ENCODE results near the gene OR52R1.

OR52R1 gene

DNA sequence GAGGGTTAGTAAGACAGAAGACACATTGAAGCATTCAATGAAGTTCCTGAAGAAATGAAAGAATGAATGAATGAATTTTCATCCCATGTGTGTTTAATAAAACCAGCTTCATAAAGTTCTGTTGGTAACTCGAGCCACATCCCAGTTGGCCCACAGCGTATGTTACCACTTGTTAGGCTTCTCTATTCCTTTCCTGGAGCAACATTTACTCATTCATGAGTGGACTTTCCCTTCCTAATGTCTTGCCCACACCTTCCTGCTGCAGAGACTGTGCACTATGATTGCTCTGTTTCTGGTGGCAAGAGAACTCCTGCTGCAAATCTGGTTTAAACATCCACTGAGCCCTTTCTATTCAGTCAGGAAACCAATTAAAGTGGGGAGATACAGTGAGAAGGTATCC is 7.0 kb downstream of the OR52R1 start:
- in situ Hi-C loops (cut with HindIII; ENCODE audit: low pct_unique_long_range_greater_than_20kb, low sequenced_read_pairs), result no loop called here
- no peak for DNase-seq (ENCODE audit: low read depth in 1 of 2, low spot score in 1 of 2)
- TF ChIP-seq JUND (IDR thresholded peaks at IDR 0.05; ENCODE audit: low read depth), result no peak

- no peak for TF ChIP-seq JUND (IDR thresholded peaks at IDR 0.05; ENCODE audit: low read depth)
- no peak for DNase-seq (ENCODE audit: low read depth in 1 of 2, low spot score in 1 of 2)
- in situ Hi-C loops (cut with HindIII; ENCODE audit: low pct_unique_long_range_greater_than_20kb, low sequenced_read_pairs), result no loop called here
These were observed 21.7 kb downstream of the OR52R1 start for GRCh38 chr11:4782454-4782853.

- no peak for DNase-seq (ENCODE audit: low read depth in 1 of 2, low spot score in 1 of 2)
- TF ChIP-seq JUND (IDR thresholded peaks at IDR 0.05; ENCODE audit: low read depth), result no peak
- in situ Hi-C loops (cut with HindIII; ENCODE audit: low pct_unique_long_range_greater_than_20kb, low sequenced_read_pairs), result no loop called here
These were observed 34.3 kb downstream of the OR52R1 start, which contains the start of gene OR51F1 for GRCh38 chr11:4769838-4770237. OR51F1 (minus strand) TSS chr11:4769938; CDS start chr11:4769938, 0 bp downstream.

DNA sequence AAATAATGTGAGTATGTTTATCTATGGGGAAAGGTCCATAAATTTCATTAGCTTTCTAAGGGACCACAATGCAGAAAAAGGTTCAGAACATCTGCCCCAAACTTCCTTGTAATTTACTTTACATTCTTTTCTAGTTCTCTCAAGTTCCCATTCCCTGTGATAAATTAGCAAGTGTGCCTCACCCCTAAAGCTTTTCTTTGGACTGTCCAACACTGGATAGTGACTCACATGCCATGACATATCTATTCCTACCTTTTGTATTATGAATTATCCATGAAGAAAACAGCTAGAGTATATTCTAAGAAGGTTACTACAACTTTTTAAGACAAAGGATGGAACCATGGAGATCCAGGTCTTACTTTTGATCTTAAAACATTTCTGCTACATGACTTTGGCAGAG is 36.1 kb downstream of the OR52R1 start:
- no peak for TF ChIP-seq JUND (IDR thresholded peaks at IDR 0.05; ENCODE audit: low read depth)
- in situ Hi-C loops (cut with HindIII; ENCODE audit: low pct_unique_long_range_greater_than_20kb, low sequenced_read_pairs), result no loop called here
- DNase-seq (ENCODE audit: low read depth in 1 of 2, low spot score in 1 of 2), result no peak

GRCh38 chr11:4766420-4767043 is 37.6 kb downstream of the OR52R1 start:
- in situ Hi-C loops (cut with HindIII; ENCODE audit: low pct_unique_long_range_greater_than_20kb, low sequenced_read_pairs), result no loop called here

DNA sequence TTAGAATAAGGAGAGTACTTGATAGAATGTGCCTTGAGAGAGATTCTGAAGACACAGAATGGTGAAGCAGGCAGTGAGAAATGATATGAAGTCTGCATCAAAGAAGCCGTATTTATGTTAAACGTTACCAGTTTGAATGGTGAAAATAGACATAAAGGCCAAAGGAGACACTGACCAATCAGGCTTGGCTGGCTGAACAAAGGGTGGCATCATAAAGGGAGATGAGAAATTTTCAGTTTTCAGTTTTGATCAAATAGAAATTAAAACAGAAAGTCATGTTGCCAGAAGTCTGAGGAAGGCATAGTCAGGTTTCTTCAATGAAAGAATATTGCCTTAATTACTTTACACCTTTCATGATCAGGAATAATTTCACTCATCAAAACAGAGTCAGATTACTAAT is 41.1 kb downstream of the OR52R1 start:
- in situ Hi-C loops (cut with HindIII; ENCODE audit: low pct_unique_long_range_greater_than_20kb, low sequenced_read_pairs), result no loop called here
- no peak for TF ChIP-seq JUND (IDR thresholded peaks at IDR 0.05; ENCODE audit: low read depth)
- no peak for DNase-seq (ENCODE audit: low read depth in 1 of 2, low spot score in 1 of 2)

More at GRCh38 chr11:4766420-4767043, 37.6 kb downstream of the OR52R1 start:
- DNase-seq (ENCODE audit: low read depth in 1 of 2, low spot score in 1 of 2), result no peak
- TF ChIP-seq JUND (IDR thresholded peaks at IDR 0.05; ENCODE audit: low read depth), result no peak

Data from T47D (cell line).